DOHH2 (cell line): Measurements from ENCODE around the gene FREM1.

Experiments
- H3F3A ChIP-seq: fragments of 200-600 bp; sonication (generic), shearing (Covaris generic); 2 replicates; pipeline ENCODE4 v1.6.0; 2016; ENCODE audit warnings: antibody characterized with exemption, mild to moderate bottlenecking; ENCODE audit not compliant: control insufficient read depth, insufficient read depth
- H3K27ac ChIP-seq: fragments of 200-600 bp; sonication (generic); 2 replicates; pipeline ENCODE4 v1.5.1; 2014; ENCODE audit warnings: low read depth, mild to moderate bottlenecking, low read length, moderate library complexity
- H3K27me3 ChIP-seq: fragments of 200-600 bp; sonication (generic); 2 replicates; pipeline ENCODE4 v1.6.1; 2014; ENCODE audit warnings: mild to moderate bottlenecking, low read length, mixed read lengths; ENCODE audit not compliant: control insufficient read depth
- H3K36me3 ChIP-seq: fragments of 200-600 bp; sonication (generic); 2 replicates; pipeline ENCODE4 v1.6.1; 2014; ENCODE audit warnings: mild to moderate bottlenecking, low read length, moderate library complexity, mixed read lengths; ENCODE audit not compliant: control insufficient read depth
- H3K4me1 ChIP-seq: fragments of 200-600 bp; sonication (generic); 2 replicates; pipeline ENCODE4 v1.6.1; 2014; ENCODE audit warnings: mild to moderate bottlenecking, low read length, mixed read lengths; ENCODE audit not compliant: control insufficient read depth
- H3K4me2 ChIP-seq: fragments of 200-600 bp; sonication (generic); 2 replicates; pipeline ENCODE4 v1.6.0; 2014; ENCODE audit warnings: mild to moderate bottlenecking, low read length, moderate library complexity
- H3K4me3 ChIP-seq: fragments of 200-600 bp; sonication (generic); 2 replicates; pipeline ENCODE4 v1.5.1; 2014; ENCODE audit warnings: mild to moderate bottlenecking, low read length, mixed read lengths
- H3K79me2 ChIP-seq: fragments of 200-600 bp; sonication (generic); 2 replicates; pipeline ENCODE4 v1.6.1; 2014; ENCODE audit warnings: mild to moderate bottlenecking, low read length, mixed read lengths; ENCODE audit not compliant: control insufficient read depth
- H3K9me2 ChIP-seq: fragments of 200-600 bp; sonication (generic); replicated peaks from 2 replicates; pipeline ENCODE4 v1.6.1; 2014; ENCODE audit warnings: mild to moderate bottlenecking, low read length, mixed read lengths; ENCODE audit not compliant: control insufficient read depth
- H3K9me3 ChIP-seq: fragments of 200-600 bp; sonication (generic); 2 replicates; pipeline ENCODE4 v1.6.1; 2014; ENCODE audit warnings: antibody characterized with exemption, low read length, mixed read lengths; ENCODE audit not compliant: control insufficient read depth, insufficient read depth
- H4K20me1 ChIP-seq: fragments of 200-600 bp; sonication (generic); 2 replicates; pipeline ENCODE4 v1.6.0; 2014; ENCODE audit warnings: low read depth, mild to moderate bottlenecking, antibody characterized with exemption, low read length, moderate library complexity; ENCODE audit not compliant: control insufficient read depth, insufficient read depth
- CTCF ChIP-seq: fragments of 200-600 bp; sonication (generic); IDR thresholded peaks from one replicate; pipeline ENCODE4 v1.5.1; 2014; ENCODE audit warnings: antibody characterized with exemption, mild to moderate bottlenecking, low read depth, low read length; ENCODE audit not compliant: poor library complexity, severe bottlenecking
- EZH2phosphoT487 ChIP-seq: fragments of 200-600 bp; sonication (generic); IDR thresholded peaks from 2 replicates; pipeline ENCODE4 v1.6.1; 2017; ENCODE audit warnings: borderline replicate concordance, mild to moderate bottlenecking, antibody characterized with exemption, low read length, moderate library complexity, mixed read lengths

FREM1 gene

DNA sequence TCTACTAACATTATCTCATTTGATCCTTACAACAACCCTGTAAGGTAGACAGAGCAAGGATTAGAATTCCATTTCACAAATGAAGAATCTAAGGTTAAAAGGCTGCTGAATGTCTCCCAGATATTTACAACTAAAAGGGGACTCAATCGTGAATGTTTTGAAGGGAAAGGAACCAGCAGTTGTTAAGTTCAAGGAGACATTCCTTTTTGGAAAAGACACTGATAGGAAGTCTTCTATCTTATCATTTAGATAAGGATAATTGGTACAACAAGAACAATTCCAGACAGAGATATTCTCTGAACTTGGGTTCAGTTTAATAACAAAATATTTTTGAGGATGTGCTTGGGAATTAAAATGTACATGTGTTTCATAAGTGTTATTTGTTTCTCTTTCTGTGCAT lies 150.2 kb downstream of the FREM1 start:
- Histone ChIP-seq H3F3A (no peaks in the 10 kb centered on the region), H3K4me3 (no peak overlapping the region), H3K79me2 (no peaks in the 10 kb centered on the region), H4K20me1 (no peaks in the 10 kb centered on the region), H3K36me3 (no peaks in the 10 kb centered on the region), H3K4me2 (no peak overlapping the region), H3K9me3 (no peaks in the 10 kb centered on the region), H3K4me1 (no peaks in the 10 kb centered on the region), H3K27me3 (peaks cover 8% of the 10 kb centered on the region; the same call in 1 of the 2 replicates), H3K9me2 (no peaks in the 10 kb centered on the region), H3K27ac (no peak overlapping the region)
- no peak for TF ChIP-seq CTCF
- no peak for TF ChIP-seq EZH2phosphoT487

DNA sequence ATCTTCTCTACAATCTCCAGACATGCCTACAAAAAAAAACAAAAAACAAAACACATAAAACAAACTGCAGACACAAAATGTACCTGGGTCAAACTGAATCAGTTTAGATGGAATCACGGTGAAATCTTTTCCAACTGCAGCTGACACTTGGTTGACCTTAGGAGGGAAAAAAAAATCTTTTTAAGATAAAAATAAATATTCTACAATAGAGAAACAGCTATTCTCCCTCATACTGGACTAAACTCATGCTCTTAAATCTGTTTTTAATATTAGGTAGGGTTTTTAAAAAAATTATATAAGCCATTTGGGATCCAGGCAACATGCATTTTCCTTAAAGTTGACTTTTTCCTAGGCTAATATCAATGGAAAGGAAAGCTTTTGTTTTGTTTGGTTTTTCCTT lies 153.9 kb downstream of the FREM1 start:
- no peaks in the 10 kb centered on the region for H3K9me3 ChIP-seq

GRCh38 chr9:14752871-14753270 lies 157.4 kb downstream of the FREM1 start:
- Histone ChIP-seq H3K36me3 (no peaks in the 10 kb centered on the region), H3K79me2 (no peaks in the 10 kb centered on the region), H3K9me3 (no peaks in the 10 kb centered on the region), H3K4me2 (no peak overlapping the region), H3K4me3 (no peak overlapping the region), H3K27me3 (peaks cover 12% of the 10 kb centered on the region; the same call in 1 of the 2 replicates), H3K4me1 (no peaks in the 10 kb centered on the region), H3K9me2 (no peaks in the 10 kb centered on the region), H3F3A (no peaks in the 10 kb centered on the region), H3K27ac (no peak overlapping the region), H4K20me1 (no peaks in the 10 kb centered on the region)
- no peak for TF ChIP-seq EZH2phosphoT487
- no peak for TF ChIP-seq CTCF

More for the DNA sequence above, 153.9 kb downstream of the FREM1 start:
- Histone ChIP-seq H3K27me3 (peaks cover 10% of the 10 kb centered on the region; the same call in 1 of the 2 replicates), H3K4me1 (no peaks in the 10 kb centered on the region), H3K27ac (no peak overlapping the region), H3F3A (no peaks in the 10 kb centered on the region), H3K36me3 (no peaks in the 10 kb centered on the region), H3K9me2 (no peaks in the 10 kb centered on the region), H3K4me2 (no peak overlapping the region), H3K79me2 (no peaks in the 10 kb centered on the region), H4K20me1 (no peaks in the 10 kb centered on the region), H3K4me3 (no peak overlapping the region)
- TF ChIP-seq CTCF, result no peak
- TF ChIP-seq EZH2phosphoT487, result no peak
